T-helper 2 cell treated with Interferon-gamma antibody and Interleukin-4, amounts not matched to agents 100 ng/mL and 5 ng/mL, for 36 hours (primary cell): ENCODE data around the gene PIK3R4. TPM values are rescaled to one million over a fixed set of nuclear protein-coding genes. Genes with fewer than 3 reads are reported as not detected.

Experiments
- intact Hi-C: fragments of 100-400 bp; cut with micrococcal nuclease; formaldehyde crosslinking; loops from one replicate; pipeline ENCODE4 v1.15.1; 2023
- total RNA-seq: library from RNA; stranded (reverse); gene quantifications from 2 replicates; pipeline ENCODE4 v1.2.3, GENCODE V29; 2022

The PIK3R4 gene
- 25.0 and 26.2 TPM in 2 replicates for total RNA-seq

DNA sequence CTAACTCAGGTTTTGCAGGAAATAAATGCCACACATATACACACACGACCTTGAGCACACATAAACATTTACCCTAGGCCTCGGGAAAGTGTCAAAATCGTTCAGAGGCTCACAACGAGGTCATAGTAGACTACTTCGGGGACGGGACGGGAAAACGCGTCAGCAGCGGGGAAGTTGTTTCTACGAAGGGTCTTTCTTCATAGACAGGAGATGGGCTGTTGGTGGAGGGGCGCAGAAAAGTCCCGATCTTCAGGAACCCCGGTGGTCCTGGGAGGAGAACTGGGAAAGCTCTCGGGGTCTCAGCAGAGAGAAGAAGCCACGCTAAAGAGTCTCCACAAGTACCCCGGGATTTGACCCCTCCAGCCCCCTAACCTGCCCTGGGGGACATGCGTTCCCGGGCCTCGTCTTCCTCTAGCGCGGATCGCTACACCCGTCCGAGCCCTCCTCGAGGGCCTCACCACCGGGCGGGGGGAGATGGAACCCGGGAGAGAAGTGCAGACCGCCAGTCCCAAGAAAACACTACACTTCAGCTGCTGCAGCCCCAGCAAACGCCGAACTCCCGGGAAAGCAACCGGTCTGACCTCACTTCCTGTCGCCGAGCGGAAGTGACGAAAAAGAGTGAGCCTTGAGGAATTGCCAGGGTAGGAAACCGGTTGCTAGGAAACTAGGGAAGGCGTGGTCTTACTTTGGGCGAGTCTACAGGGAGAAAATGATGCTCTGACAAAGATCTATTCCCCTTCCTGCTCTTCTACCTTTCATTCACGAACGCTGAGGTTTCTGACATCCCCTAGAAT, at the start of gene PIK3R4:
PIK3R4 (minus strand) TSS at position 584 of the 794 bp plus-strand sequence. CDS start 1,611 bp downstream, outside the sequence.
- intact Hi-C loops = loop anchor here (1.0 to 10.0 kb wide), 6 partner anchors 104 to 1302 kb away; partner anchors contain the start of genes ASTE1, IFT122, NEK11 and NUDT16

- intact Hi-C loops = no loop called here
Observed at GRCh38 chr3:130795396-130795795, 48.8 kb upstream of the PIK3R4 start.

GRCh38 chr3:130792246-130792645, 45.6 kb upstream of the PIK3R4 start:
- intact Hi-C loops = no loop called here

GRCh38 chr3:130789782-130790322, 43.2 kb upstream of the PIK3R4 start:
- intact Hi-C loops = no loop called here

GRCh38 chr3:130787422-130788068, 40.9 kb upstream of the PIK3R4 start:
- intact Hi-C loops = no loop called here

- intact Hi-C loops = no loop called here
Observed at GRCh38 chr3:130786306-130786705, 39.7 kb upstream of the PIK3R4 start.

- intact Hi-C loops = no loop called here
Observed at GRCh38 chr3:130783629-130784028, 37.0 kb upstream of the PIK3R4 start.

- intact Hi-C loops = no loop called here
Observed at GRCh38 chr3:130779486-130779885, 32.9 kb upstream of the PIK3R4 start.

DNA sequence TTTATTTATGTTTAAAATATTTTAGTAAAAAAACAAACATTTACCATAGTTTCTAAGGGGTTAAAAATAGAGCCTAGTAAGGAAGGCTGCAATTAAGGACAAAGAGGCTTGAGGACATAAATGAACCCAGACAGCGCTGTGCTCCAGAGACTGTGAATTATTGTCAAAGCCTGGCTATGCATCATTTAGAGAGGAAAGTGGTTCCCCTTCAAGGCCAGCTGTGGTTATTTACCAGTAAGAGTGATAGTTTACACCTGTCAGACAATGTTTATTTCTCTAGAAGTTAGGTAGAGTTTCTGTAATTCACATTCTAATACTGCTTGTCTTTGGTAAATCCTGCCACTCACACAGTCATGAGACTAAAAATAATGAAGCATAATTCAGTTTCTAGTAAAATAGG, 32.4 kb upstream of the PIK3R4 start:
- intact Hi-C loops = no loop called here

DNA sequence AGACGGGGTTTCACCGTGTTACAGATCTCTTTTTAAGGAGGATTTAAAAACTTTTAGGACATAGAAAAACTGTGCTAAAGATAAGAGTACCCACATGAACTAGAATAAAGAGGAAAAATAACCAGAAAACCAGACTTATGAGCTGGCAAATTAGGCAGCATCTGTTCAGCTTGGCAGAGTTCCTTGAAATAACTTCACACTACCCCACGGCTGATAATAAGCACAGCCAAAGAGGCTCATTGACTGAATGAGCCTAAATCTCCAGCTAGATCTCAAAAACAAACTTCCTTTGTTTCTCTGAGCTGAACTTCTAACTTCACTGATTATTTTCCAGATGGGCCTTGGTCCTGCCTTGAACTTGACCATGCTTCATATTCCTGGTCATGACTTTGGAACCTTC, 26.7 kb upstream of the PIK3R4 start:
- intact Hi-C loops = no loop called here

- intact Hi-C loops = no loop called here
Observed at GRCh38 chr3:130772129-130772528, 25.5 kb upstream of the PIK3R4 start.

- intact Hi-C loops = no loop called here
Observed at GRCh38 chr3:130770644-130771043, 24.0 kb upstream of the PIK3R4 start.

- intact Hi-C loops = no loop called here
Observed at GRCh38 chr3:130761730-130762311, 15.2 kb upstream of the PIK3R4 start.

DNA sequence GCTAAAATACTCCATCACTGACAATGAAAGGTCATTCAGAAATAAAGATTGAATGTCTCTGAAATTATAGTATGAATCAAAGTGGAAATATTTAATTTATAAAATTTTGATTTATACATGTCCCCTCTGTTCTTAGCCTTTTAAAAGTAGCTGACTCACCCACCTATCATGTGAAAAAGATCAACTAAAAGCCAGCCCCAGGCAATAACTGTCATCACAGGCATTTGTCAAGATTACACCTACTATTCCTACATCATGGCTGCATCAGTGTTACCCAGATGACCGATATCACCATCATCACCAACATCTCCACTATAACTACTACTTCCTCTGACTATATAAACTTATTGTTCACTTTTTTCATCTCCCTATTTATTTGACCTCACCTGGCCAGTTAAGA, 14.3 kb upstream of the PIK3R4 start:
- intact Hi-C loops = no loop called here

DNA sequence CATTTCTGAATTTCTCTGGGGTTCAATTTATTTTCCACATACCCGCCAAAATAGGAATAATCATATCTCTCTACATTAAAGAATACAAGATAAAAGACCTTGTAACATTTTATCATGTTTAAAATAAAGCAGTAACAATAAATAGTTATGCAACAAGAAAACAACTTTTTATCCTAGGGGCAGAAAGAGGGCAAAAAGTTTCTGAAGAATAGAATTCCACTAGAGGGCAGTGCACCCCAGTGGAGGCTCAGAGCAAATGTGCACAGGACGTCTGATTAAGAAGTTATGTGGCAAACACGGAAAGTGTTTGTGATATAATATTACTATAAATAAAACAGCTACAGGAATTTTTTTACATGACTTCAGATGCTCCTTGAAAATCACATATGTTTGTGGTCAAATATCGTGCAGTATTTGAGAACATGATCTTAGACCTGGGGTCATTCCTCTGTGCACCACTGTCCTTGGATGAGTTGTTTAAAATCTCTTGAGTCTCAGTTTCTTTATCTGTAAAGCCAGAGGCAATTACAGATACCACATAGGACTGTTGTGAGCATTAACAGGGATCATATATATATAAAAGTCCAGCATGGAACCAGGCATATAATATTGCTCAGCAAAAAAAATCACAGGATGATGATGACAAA, 13.2 kb upstream of the PIK3R4 start:
- intact Hi-C loops = loop anchor here (1.0 kb wide), 2 partner anchors 11 to 133 kb away; no protein-coding TSS in a partner anchor

GRCh38 chr3:130758624-130759369, 12.2 kb upstream of the PIK3R4 start:
- intact Hi-C loops = loop anchor here (1.0 kb wide), 2 partner anchors 9 to 135 kb away; no protein-coding TSS in a partner anchor

- intact Hi-C loops = no loop called here
Observed at GRCh38 chr3:130757611-130758150, 11.1 kb upstream of the PIK3R4 start.

- intact Hi-C loops = no loop called here
Observed at GRCh38 chr3:130755666-130756065, 9.0 kb upstream of the PIK3R4 start.

DNA sequence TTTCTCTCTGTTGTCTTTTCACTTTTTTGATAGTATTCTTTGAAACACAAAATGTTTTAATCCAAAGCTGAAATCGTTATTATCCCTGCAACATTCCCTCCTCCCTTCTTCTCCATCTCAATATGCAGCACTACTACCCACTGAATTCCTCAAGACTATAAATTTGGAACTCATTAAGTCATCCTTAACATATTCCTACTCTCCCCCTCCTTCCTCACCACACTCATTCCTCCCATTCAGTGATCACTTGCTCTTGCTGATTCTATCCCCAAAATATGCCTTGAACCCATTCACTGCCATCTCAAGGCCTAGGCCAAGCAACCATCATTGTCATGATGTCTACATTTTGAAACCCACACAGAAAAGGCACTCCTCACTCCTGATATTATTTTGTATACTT, 2.4 kb upstream of the PIK3R4 start:
- intact Hi-C loops = loop anchor here (1.0 to 10.0 kb wide), 2 partner anchors 10 to 1304 kb away; partner anchors contain the start of gene IFT122

- intact Hi-C loops = loop anchor here (10.0 kb wide), 1 partner anchor 1304 kb away; the partner anchor contains the start of gene IFT122
Observed at GRCh38 chr3:130748467-130748861, 1.8 kb upstream of the PIK3R4 start.
